ENCODE data around the gene IQCK. TPM values are rescaled to one million over a fixed set of nuclear protein-coding genes. Genes with fewer than 3 reads are reported as not detected.

IQCK gene
- total and polyA plus RNA-seq, 10 donors: 3.6 to 19.9 (median 7.4) TPM

DNA sequence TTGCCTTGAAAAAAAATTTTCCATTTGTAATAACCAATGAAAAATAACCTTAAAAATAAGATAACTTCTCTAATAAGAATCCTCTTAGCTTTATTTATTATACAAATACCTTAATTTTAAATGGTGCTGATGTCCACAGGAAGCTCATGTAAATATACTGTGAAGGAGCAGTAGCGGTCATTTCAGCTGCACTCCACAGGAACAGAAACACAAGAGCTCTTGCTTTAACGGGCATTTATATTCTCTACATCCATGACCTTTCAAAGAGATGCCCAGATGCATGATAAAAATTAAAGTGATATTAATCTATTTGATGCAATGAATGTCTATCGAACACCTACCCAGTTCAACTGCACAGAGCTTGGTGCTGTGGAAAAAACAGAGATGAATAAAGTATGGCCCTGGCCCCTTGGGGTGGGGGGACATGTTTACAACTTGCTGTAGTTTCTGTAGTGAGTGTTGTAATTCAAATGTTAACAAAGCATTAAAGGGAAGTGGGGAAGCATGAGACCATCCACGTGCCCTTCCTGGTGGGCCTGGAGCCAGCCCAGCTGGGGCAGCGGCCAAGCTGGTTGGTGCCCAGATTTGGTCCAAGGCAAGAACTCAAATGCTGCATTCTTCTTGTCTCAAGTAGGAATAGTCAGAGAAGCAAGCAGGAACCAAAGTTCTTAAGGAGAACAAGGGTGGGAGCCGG is 47.9 kb downstream of the IQCK start:
- no peak for DNase-seq
- 39 to 67% (median 59%) methylated on average over 6 of the region's 6 CpGs for WGBS, 5 donors
- intact Hi-C loops (cut with DNase I; ENCODE audit: low total_unique reads): no loop called here
- Histone ChIP-seq H3K9me3 (peaks cover 0 to 24% (median 11%) of the 10 kb centered on the region in 8 donors), H3K4me1 (peaks cover 0 to 4% (median 0%) of the 10 kb centered on the region in 6 donors), H3K4me3 (no peak overlapping the region), H3K27ac (peak overlapping the region in 1 of 8 donors; percentile 34), H3K36me3 (peaks cover 0 to 4% (median 0%) of the 10 kb centered on the region in 6 donors), H3K27me3 (replicated peaks in 1 of 7) (no peaks in the 10 kb centered on the region)
- no peak for TF ChIP-seq POLR2A (IDR thresholded peaks at IDR 0.05)
- peak in 1 of 3 donors; percentile 66 for TF ChIP-seq POLR2AphosphoS5 (IDR thresholded peaks at IDR 0.05)
- TF ChIP-seq, protein P1, sequence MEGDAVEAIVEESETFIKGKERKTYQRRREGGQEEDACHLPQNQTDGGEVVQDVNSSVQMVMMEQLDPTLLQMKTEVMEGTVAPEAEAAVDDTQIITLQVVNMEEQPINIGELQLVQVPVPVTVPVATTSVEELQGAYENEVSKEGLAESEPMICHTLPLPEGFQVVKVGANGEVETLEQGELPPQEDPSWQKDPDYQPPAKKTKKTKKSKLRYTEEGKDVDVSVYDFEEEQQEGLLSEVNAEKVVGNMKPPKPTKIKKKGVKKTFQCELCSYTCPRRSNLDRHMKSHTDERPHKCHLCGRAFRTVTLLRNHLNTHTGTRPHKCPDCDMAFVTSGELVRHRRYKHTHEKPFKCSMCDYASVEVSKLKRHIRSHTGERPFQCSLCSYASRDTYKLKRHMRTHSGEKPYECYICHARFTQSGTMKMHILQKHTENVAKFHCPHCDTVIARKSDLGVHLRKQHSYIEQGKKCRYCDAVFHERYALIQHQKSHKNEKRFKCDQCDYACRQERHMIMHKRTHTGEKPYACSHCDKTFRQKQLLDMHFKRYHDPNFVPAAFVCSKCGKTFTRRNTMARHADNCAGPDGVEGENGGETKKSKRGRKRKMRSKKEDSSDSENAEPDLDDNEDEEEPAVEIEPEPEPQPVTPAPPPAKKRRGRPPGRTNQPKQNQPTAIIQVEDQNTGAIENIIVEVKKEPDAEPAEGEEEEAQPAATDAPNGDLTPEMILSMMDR (IDR thresholded peaks at IDR 0.05 in 8 of 11, conservative IDR thresholded peaks at IDR 0.05 in 3 of 11): no peak

DNA sequence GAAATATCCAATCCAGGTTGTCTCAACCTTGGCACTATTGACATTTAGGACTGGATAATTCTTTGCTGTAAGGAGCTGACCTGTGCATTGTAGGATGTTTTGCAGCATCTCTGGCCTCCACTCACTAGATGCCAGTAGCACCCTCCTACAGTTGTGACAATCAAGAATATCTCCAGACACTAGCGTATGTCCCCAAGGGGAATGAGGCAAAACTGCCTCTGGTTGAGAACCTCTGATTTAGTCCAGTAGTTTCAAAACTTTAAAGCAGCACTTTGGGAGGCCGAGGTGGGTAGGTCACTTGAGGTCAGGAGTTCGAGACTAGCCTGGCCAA is 48.4 kb downstream of the IQCK start:
- peaks cover 0 to 4% (median 0%) of the 10 kb centered on the region in 6 donors for H3K36me3 ChIP-seq
- DNase-seq: no peak
- peaks cover 0 to 4% (median 0%) of the 10 kb centered on the region in 6 donors for H3K4me1 ChIP-seq
- intact Hi-C loops (cut with DNase I; ENCODE audit: low total_unique reads): no loop called here
- H3K27me3 ChIP-seq (replicated peaks in 1 of 7): no peaks in the 10 kb centered on the region
- no peak overlapping the region for H3K27ac ChIP-seq
- TF ChIP-seq POLR2AphosphoS5 (IDR thresholded peaks at IDR 0.05) (no peak), POLR2A (IDR thresholded peaks at IDR 0.05) (no peak)
- TF ChIP-seq, protein P1 (IDR thresholded peaks at IDR 0.05 in 8 of 11, conservative IDR thresholded peaks at IDR 0.05 in 3 of 11): no peak
- no peak overlapping the region for H3K4me3 ChIP-seq
- peaks cover 0 to 24% (median 11%) of the 10 kb centered on the region in 8 donors for H3K9me3 ChIP-seq
- WGBS, 5 donors: 79 to 92% (median 85%) methylated on average over 3 of the region's 3 CpGs

DNA sequence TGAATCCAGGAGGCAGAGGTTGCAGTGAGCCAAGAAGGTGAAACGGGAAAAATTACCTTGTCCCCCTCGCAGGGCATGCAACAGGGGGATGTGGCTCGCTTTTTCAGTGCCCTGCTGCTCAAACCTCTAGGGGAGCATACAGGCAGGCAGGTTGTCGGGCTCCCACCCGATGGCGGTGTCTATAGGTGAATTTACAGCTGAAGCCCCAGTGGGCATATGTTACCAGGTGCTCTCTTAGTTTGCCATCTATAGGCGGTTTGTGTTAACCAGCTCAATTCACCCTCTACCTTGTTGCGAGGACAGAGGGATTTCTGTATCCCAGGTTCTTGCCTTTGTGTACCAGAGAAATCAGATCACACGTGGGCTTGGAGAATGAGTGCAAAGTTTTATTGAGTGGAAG is 48.9 kb downstream of the IQCK start:
- peaks cover 0 to 4% (median 0%) of the 10 kb centered on the region in 6 donors for H3K36me3 ChIP-seq
- no peak for DNase-seq
- H3K27me3 ChIP-seq (replicated peaks in 1 of 7): no peaks in the 10 kb centered on the region
- WGBS, 5 donors: 89 to 95% (median 94%) methylated on average over 9 of the region's 9 CpGs
- TF ChIP-seq POLR2A (IDR thresholded peaks at IDR 0.05) (no peak), POLR2AphosphoS5 (IDR thresholded peaks at IDR 0.05) (no peak)
- TF ChIP-seq, protein P1 (IDR thresholded peaks at IDR 0.05 in 8 of 11, conservative IDR thresholded peaks at IDR 0.05 in 3 of 11): no peak
- H3K27ac ChIP-seq: no peak overlapping the region
- intact Hi-C loops (cut with DNase I; ENCODE audit: low total_unique reads): no loop called here
- peaks cover 0 to 4% (median 0%) of the 10 kb centered on the region in 6 donors for H3K4me1 ChIP-seq
- peaks cover 0 to 24% (median 11%) of the 10 kb centered on the region in 8 donors for H3K9me3 ChIP-seq
- no peak overlapping the region for H3K4me3 ChIP-seq

DNA sequence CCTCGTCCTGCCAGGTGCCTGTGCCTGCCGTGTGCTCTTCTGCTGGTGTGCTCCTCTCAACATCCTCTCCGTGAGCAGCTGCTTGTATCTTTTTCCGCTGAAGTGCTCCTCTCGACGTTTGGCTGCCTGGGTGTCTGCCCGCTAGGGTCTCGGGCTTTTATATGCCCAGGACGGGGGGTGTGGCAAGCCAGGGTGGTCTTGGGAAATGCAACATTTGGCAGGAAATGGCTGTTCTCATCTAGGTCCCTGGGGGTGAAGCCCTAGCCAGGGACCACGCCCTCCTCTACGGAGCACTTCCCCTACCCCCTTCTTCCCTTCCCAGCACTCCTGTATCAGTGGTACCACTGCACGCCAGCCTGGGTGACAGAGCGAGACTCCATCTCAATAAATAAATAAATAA is 49.4 kb downstream of the IQCK start:
- peaks cover 0 to 24% (median 11%) of the 10 kb centered on the region in 8 donors for H3K9me3 ChIP-seq
- H3K4me3 ChIP-seq: no peak overlapping the region
- TF ChIP-seq, protein P1 (IDR thresholded peaks at IDR 0.05 in 8 of 11, conservative IDR thresholded peaks at IDR 0.05 in 3 of 11): no peak
- no peak for TF ChIP-seq POLR2A (IDR thresholded peaks at IDR 0.05)
- no peak for TF ChIP-seq POLR2AphosphoS5 (IDR thresholded peaks at IDR 0.05)
- peaks cover 0 to 4% (median 0%) of the 10 kb centered on the region in 6 donors for H3K36me3 ChIP-seq
- no peak overlapping the region for H3K27ac ChIP-seq
- WGBS, 5 donors: 83 to 90% (median 86%) methylated on average over 13 of the region's 13 CpGs
- no peaks in the 10 kb centered on the region for H3K27me3 ChIP-seq (replicated peaks in 1 of 7)
- DNase-seq: no peak
- intact Hi-C loops (cut with DNase I; ENCODE audit: low total_unique reads): no loop called here
- peaks cover 0 to 4% (median 0%) of the 10 kb centered on the region in 6 donors for H3K4me1 ChIP-seq
